Mucosa of descending colon (tissue), 3 donors: ENCODE data around the gene DLGAP1. TPM values are rescaled to one million over a fixed set of nuclear protein-coding genes. Genes with fewer than 3 reads are reported as not detected.

Experiments used
- ATAC-seq: fragments of 200-7000 bp; cut with Tn5 transposase; one replicate; pipeline ENCODE4 v1.9.1; 2020; ENCODE audit warnings: mild to moderate bottlenecking, moderate library complexity
- DNase-seq, 3 donors: peaks; one replicate each; pipeline ENCODE4 v3.0.0-alpha.2; 2020
- H3K36me3 ChIP-seq: fragments of 200-600 bp; one replicate; pipeline ENCODE4 v1.8.0; 2021; ENCODE audit warnings: low read depth, mild to moderate bottlenecking
- H3K4me1 ChIP-seq: fragments of 200-600 bp; one replicate; pipeline ENCODE4 v1.8.0; 2021; ENCODE audit warnings: low read depth, mild to moderate bottlenecking
- H3K4me3 ChIP-seq: fragments of 200-600 bp; one replicate; pipeline ENCODE4 v1.8.0; 2021; ENCODE audit warnings: mild to moderate bottlenecking
- H3K9me3 ChIP-seq: fragments of 200-600 bp; one replicate; pipeline ENCODE4 v1.8.0; 2021; ENCODE audit warnings: mild to moderate bottlenecking
- CTCF ChIP-seq: fragments of 200-600 bp; IDR thresholded peaks from one replicate; pipeline ENCODE4 v1.8.0; 2022; ENCODE audit warnings: antibody characterized with exemption, mild to moderate bottlenecking
- intact Hi-C, 2 donors: fragments of 100-400 bp; cut with DNase I in 1 of 2; cut with micrococcal nuclease in 1 of 2; formaldehyde crosslinking; loops; one replicate each; pipeline versions ENCODE4 v1.11.0 to v1.11.1; 2022; cut with DNase I, micrococcal nuclease
- total RNA-seq, 3 donors: library from RNA; stranded (reverse); fragmentation: NEBNext Ultra II Directional in 2 of 3; extraction: Animal tissue kit (Norgen Biotek cat#: 25700) in 2 of 3; gene quantifications; one replicate each; pipeline versions ENCODE4 v1.2.1 to v1.2.4, GENCODE V29; 2021 to 2023
- donor health status: DM: no; HTN: no; CAD: no; lungs with moderate emphysema.
- donor health status: DM: no; HTN: no; CAD: no.
- donor health status: DM: no; HTN: yes; CAD: no.

The DLGAP1 gene
- total RNA-seq, 3 donors from 2014 or later, result 0.46 to 6.8 (median 4.1) TPM

- Histone ChIP-seq H3K4me1 (peaks cover 4% of the 10 kb centered on the region), H3K9me3 (no peaks in the 10 kb centered on the region), H3K4me3 (no peak overlapping the region), H3K36me3 (no peaks in the 10 kb centered on the region)
- DNase-seq (no peak), ATAC-seq (no peak)
- intact Hi-C loops, result no loop called here
- TF ChIP-seq CTCF, result no peak
These were observed 839.0 kb downstream of the DLGAP1 start for GRCh38 chr18:3616142-3616541.

GRCh38 chr18:3615374-3615985 lies 839.6 kb downstream of the DLGAP1 start:
- no peak for ATAC-seq
- no peak overlapping the region for H3K4me3 ChIP-seq
- no peak for TF ChIP-seq CTCF
- H3K36me3 ChIP-seq, result no peaks in the 10 kb centered on the region
- intact Hi-C loops, result no loop called here
- H3K4me1 ChIP-seq, result peaks cover 4% of the 10 kb centered on the region
- no peak for DNase-seq
- H3K9me3 ChIP-seq, result no peaks in the 10 kb centered on the region

- no peak for DNase-seq
- TF ChIP-seq CTCF, result no peak
- Histone ChIP-seq H3K9me3 (no peaks in the 10 kb centered on the region), H3K4me1 (peaks cover 7% of the 10 kb centered on the region), H3K36me3 (no peaks in the 10 kb centered on the region), H3K4me3 (no peak overlapping the region)
- peak; percentile 41 for ATAC-seq
- intact Hi-C loops, result no loop called here
These were observed 842.8 kb downstream of the DLGAP1 start for GRCh38 chr18:3612315-3612714.

GRCh38 chr18:3611313-3612090 lies 843.6 kb downstream of the DLGAP1 start:
- no peak for TF ChIP-seq CTCF

GRCh38 chr18:3610813-3611212 lies 844.3 kb downstream of the DLGAP1 start:
- DNase-seq, result no peak

More at GRCh38 chr18:3611313-3612090, 843.6 kb downstream of the DLGAP1 start:
- ATAC-seq (no peak), DNase-seq (no peak)
- Histone ChIP-seq H3K4me3 (no peak overlapping the region), H3K36me3 (no peaks in the 10 kb centered on the region), H3K4me1 (peaks cover 15% of the 10 kb centered on the region), H3K9me3 (no peaks in the 10 kb centered on the region)
- intact Hi-C loops, result no loop called here

More at GRCh38 chr18:3610813-3611212, 844.3 kb downstream of the DLGAP1 start:
- Histone ChIP-seq H3K4me3 (no peak overlapping the region), H3K9me3 (no peaks in the 10 kb centered on the region), H3K36me3 (no peaks in the 10 kb centered on the region), H3K4me1 (peaks cover 16% of the 10 kb centered on the region)
- ATAC-seq, result no peak
- intact Hi-C loops, result no loop called here
- TF ChIP-seq CTCF, result no peak
